Astrocyte (in vitro differentiated cells and primary cell): ENCODE data around the gene CIB4.

Experiments used
- CTCF ChIP-seq: IDR thresholded peaks from 2 replicates; pipeline ENCODE4 v1.5.1; 2011; ENCODE audit warnings: low read depth, mild to moderate bottlenecking, inconsistent platforms, low read length, moderate library complexity; ENCODE audit not compliant: insufficient read depth
- EZH2 ChIP-seq: IDR thresholded peaks from 2 replicates; pipeline ENCODE4 v1.6.1; 2012; ENCODE audit warnings: mild to moderate bottlenecking, low read length, inconsistent platforms; ENCODE audit not compliant: insufficient read depth

- TF ChIP-seq EZH2: peak; percentile 37
- TF ChIP-seq CTCF: no peak
These were observed 78.1 kb downstream of the CIB4 start for GRCh38 chr2:26562811-26563645.
